Testis (tissue), 2 donors: Measurements from ENCODE around the gene ABI3BP.

Source experiments
- POLR2A ChIP-seq: fragments of 450-650 bp; IDR thresholded peaks from one replicate; pipeline ENCODE4 v1.6.1; 2017; ENCODE audit warnings: antibody characterized with exemption, mild to moderate bottlenecking, moderate library complexity
- TF ChIP-seq, protein P1 (sequence below), 3 experiments: fragments of 450-650 bp in 2 of 3; fragments of 200-600 bp in 1 of 3; sonication (generic) in 1 of 3; IDR thresholded peaks; one replicate each; pipeline ENCODE4 v1.5.1; 2016 to 2019; ENCODE audit warnings: antibody characterized with exemption in 3 of 3, mild to moderate bottlenecking in 2 of 3, moderate library complexity in 1 of 3

GRCh38 chr3:100954990-100955389, 38.2 kb downstream of the ABI3BP start:
- TF ChIP-seq, protein P1, sequence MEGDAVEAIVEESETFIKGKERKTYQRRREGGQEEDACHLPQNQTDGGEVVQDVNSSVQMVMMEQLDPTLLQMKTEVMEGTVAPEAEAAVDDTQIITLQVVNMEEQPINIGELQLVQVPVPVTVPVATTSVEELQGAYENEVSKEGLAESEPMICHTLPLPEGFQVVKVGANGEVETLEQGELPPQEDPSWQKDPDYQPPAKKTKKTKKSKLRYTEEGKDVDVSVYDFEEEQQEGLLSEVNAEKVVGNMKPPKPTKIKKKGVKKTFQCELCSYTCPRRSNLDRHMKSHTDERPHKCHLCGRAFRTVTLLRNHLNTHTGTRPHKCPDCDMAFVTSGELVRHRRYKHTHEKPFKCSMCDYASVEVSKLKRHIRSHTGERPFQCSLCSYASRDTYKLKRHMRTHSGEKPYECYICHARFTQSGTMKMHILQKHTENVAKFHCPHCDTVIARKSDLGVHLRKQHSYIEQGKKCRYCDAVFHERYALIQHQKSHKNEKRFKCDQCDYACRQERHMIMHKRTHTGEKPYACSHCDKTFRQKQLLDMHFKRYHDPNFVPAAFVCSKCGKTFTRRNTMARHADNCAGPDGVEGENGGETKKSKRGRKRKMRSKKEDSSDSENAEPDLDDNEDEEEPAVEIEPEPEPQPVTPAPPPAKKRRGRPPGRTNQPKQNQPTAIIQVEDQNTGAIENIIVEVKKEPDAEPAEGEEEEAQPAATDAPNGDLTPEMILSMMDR (IDR thresholded peaks at IDR 0.05): no peak
- TF ChIP-seq POLR2A: no peak
